Uterus (tissue), 2 donors: Measurements from ENCODE around the gene IFT52.

ENCODE experiments used
- CTCF ChIP-seq, 4 experiments: fragments of 200-600 bp in 2 of 4; fragments of 450-650 bp in 2 of 4; sonication (generic) in 2 of 4; IDR thresholded peaks; one replicate each; pipeline ENCODE4 v1.5.1; 2016 to 2019; ENCODE audit warnings: antibody characterized with exemption in 4 of 4, mild to moderate bottlenecking in 2 of 4, moderate library complexity in 1 of 4
- POLR2A ChIP-seq, 2 donors: fragments of 450-650 bp; IDR thresholded peaks; one replicate each; pipeline ENCODE4 v1.6.1; 2016; ENCODE audit warnings: antibody characterized with exemption in 2 of 2, mild to moderate bottlenecking in 1 of 2, moderate library complexity in 1 of 2

GRCh38 chr20:43590036-43590391 lies 723 bp upstream of the IFT52 start:
- TF ChIP-seq CTCF (IDR thresholded peaks at IDR 0.05) (no peak), POLR2A (IDR thresholded peaks at IDR 0.05) (no peak)
